Stimulated activated CD8-positive, alpha-beta memory T cell treated with anti-CD3 and anti-CD28 coated beads, Interleukin-7, amount 100 ng/mL, for 1 hour (primary cell): Measurements from ENCODE around the gene SEMA5B.

Experiments used
- DNase-seq, 2 donors: peaks; one replicate each; pipeline ENCODE4 v3.0.0-alpha.2; 2020; ENCODE audit warnings: low read depth in 2 of 2

SEMA5B gene

GRCh38 chr3:123027292-123028232 is at the start of gene SEMA5B:
SEMA5B (minus strand) TSS chr3:123027763; CDS start chr3:122961263, 66,500 bp downstream.
- no peak for DNase-seq

- no peak for DNase-seq
Observed at GRCh38 chr3:123076496-123077418, 49.2 kb upstream of the SEMA5B start.

- no peak for DNase-seq
Observed at GRCh38 chr3:123076112-123076495, 48.5 kb upstream of the SEMA5B start.

- no peak for DNase-seq
Observed at GRCh38 chr3:123075359-123075758, 47.8 kb upstream of the SEMA5B start.

- no peak for DNase-seq
Observed at GRCh38 chr3:123072564-123072963, 45.0 kb upstream of the SEMA5B start.

GRCh38 chr3:123072152-123072551 is 44.6 kb upstream of the SEMA5B start:
- DNase-seq = no peak

GRCh38 chr3:123071581-123071980 is 44.0 kb upstream of the SEMA5B start:
- DNase-seq = no peak

GRCh38 chr3:123071146-123071545 is 43.6 kb upstream of the SEMA5B start:
- DNase-seq = no peak

- DNase-seq = no peak
Observed at GRCh38 chr3:123070510-123070909, 42.9 kb upstream of the SEMA5B start.

GRCh38 chr3:123068601-123069381 is 41.2 kb upstream of the SEMA5B start:
- DNase-seq = no peak

GRCh38 chr3:123067689-123068600 is 40.4 kb upstream of the SEMA5B start:
- no peak for DNase-seq

- peak in 1 of 2 donors; percentile 16 for DNase-seq
Observed at GRCh38 chr3:123066896-123067688, 39.5 kb upstream of the SEMA5B start, which contains the start of gene PDIA5. PDIA5 (plus strand) TSS chr3:123067025; CDS start chr3:123067165, 140 bp downstream.

- DNase-seq = no peak
Observed at GRCh38 chr3:123066599-123066895, 39.0 kb upstream of the SEMA5B start.

GRCh38 chr3:123064914-123065313 is 37.4 kb upstream of the SEMA5B start:
- DNase-seq = no peak

GRCh38 chr3:123064506-123064905 is 36.9 kb upstream of the SEMA5B start:
- DNase-seq = no peak

GRCh38 chr3:123063034-123063433 is 35.5 kb upstream of the SEMA5B start:
- no peak for DNase-seq

- DNase-seq = no peak
Observed at GRCh38 chr3:123061856-123062255, 34.3 kb upstream of the SEMA5B start.

- DNase-seq = no peak
Observed at GRCh38 chr3:123060054-123060453, 32.5 kb upstream of the SEMA5B start.

- DNase-seq = no peak
Observed at GRCh38 chr3:123058505-123058904, 30.9 kb upstream of the SEMA5B start.

GRCh38 chr3:123055352-123055751 is 27.8 kb upstream of the SEMA5B start:
- no peak for DNase-seq
